NT2/D1 (cell line): ENCODE data around the gene CTNNA3.

ENCODE experiments used
- SUZ12 ChIP-seq: IDR thresholded peaks from 2 replicates; pipeline ENCODE4 v1.6.1; 2011; ENCODE audit not compliant: insufficient read length, insufficient read depth; ENCODE audit errors: extremely low read depth
- YY1 ChIP-seq: IDR thresholded peaks from 2 replicates; pipeline ENCODE4 v1.6.1; 2011; ENCODE audit not compliant: insufficient read length, insufficient read depth
- ZNF274 ChIP-seq: IDR thresholded peaks from 2 replicates; pipeline ENCODE4 v1.6.1; 2011; ENCODE audit warnings: mild to moderate bottlenecking, low read depth, low read length

DNA sequence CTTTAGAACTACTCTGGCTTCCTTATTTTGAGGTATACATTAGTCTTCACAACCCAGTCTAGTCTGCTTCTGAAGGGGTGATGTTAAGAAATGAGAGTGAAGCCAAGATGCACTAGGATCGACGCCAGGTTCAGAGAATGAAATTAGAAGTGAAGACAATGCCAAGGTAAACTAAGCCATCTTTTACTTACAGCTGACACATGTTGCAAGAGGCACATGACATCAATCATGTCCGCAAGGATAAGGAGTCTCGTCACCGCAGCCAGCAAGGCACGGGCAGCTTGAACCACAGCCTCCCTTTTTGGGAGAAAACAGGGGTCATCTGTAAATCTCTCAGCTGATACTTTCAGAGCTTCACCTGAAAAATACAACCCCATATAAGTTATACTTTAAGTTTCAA is 156.7 kb downstream of the CTNNA3 start:
- no peak for TF ChIP-seq ZNF274
- TF ChIP-seq YY1, result no peak
- no peak for TF ChIP-seq SUZ12
